ENCODE measurements around the gene STRIT1.

GRCh38 chr3:155270063-155270462, 23.4 kb downstream of the STRIT1 start:
- no peak for TF ChIP-seq POLR2A (IDR thresholded peaks at IDR 0.05)
- no peak for TF ChIP-seq CTCF (IDR thresholded peaks at IDR 0.05)

All from ovary (tissue), 3 donors.